NCI-H146 (cell line): Measurements from ENCODE around the gene AOAH.
"Not testable (repeated sequence)": the region's sequence is repeated elsewhere in the genome, so short reads cannot be mapped to it uniquely, and the experiment has no call there.

Source experiments
- DNase-seq: peaks from one replicate; lab custom pipeline; 2025; lab: John Stamatoyannopoulos, UW

The AOAH gene

GRCh38 chr7:36657036-36657660 is 67.1 kb downstream of the AOAH start:
- DNase-seq: no peak

DNA sequence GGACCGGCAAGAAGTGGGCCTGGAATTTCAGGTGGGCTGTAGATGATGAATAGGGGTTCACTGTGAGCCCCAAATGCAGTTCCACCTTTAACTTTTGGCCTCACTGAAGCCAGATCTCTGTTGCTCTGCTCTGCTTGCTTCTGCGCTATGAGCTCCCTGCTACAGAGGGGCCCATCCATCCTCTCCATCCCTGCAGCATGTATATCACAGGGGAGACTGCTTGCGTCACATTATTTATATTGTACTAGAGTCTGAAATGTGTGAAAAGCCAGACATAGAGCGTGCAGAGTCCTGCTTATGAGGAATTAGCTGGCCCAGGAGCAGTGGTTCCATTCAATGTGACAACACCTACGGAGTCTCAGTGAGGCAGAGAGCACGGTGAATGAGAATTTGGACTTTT is 69.9 kb downstream of the AOAH start:
- no peak for DNase-seq

- DNase-seq: peak; percentile 72
These were observed 70.5 kb downstream of the AOAH start for GRCh38 chr7:36653663-36654355.

GRCh38 chr7:36653008-36653662 is 71.2 kb downstream of the AOAH start:
- peak; percentile 25 for DNase-seq

- no peak for DNase-seq
These were observed 71.9 kb downstream of the AOAH start for GRCh38 chr7:36652431-36652830.

- no peak for DNase-seq
These were observed 72.9 kb downstream of the AOAH start for GRCh38 chr7:36651404-36651803.

GRCh38 chr7:36650766-36651312 is 73.5 kb downstream of the AOAH start:
- DNase-seq: no peak

GRCh38 chr7:36650320-36650719 is 74.0 kb downstream of the AOAH start:
- no peak for DNase-seq

DNA sequence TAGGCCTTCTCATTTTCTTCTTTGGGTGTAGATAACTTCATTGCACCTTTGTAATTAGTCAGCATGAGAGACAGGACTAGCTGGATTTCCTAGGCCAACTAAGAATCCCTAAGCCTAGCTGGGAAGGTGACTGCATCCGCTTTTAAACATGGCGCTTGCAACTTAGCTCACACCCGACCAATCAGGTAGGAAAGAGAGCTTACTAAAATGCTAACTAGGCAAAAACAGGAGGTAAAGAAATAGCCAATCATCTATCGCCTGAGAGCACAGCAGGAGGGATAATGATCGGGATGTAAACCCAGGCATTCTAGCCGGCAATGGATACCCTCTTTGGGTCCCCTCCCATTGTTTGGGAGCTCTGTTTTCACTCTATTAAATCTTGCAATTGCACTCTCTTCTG is 75.0 kb downstream of the AOAH start:
- DNase-seq: not testable (repeated sequence)

- no peak for DNase-seq
These were observed 75.9 kb downstream of the AOAH start for GRCh38 chr7:36648441-36648840.

DNA sequence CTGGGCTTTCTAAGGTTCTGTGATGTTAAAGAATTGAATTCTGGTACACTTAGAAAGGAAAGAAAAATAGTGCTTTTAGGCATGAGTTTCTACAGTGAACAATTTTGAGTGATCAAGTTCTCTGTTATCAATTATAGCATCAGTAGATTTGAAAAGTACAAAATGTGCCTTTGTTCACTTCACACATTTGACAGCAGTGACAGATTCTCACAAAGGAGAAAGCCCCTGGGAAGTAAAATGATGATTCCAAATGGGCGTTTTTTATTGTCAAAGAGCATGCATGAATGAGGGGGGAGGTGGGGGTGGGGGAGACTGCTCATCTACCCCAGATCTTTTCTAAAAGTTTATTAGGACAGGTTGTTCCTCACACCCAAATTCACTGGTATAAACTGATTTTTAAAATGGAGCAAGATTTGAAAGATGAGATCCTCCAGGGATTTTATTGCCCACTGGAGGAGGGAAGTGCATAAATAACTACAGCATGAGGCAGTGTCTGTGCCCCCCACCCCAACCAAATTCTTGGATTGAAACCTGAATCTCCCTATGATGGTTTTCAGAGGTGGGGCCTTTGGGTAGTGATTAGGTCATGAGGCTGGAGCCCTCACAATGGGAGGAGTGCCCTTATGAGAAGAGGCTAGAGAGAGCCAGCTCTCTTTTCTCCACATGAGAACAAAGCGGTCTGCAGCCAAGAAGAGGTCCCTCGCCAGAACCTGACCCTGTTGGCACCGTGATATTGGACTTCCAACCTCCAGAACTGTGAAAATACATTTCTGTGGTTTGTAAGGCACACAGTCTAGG is 79.5 kb downstream of the AOAH start:
- DNase-seq: no peak

GRCh38 chr7:36642414-36642813 is 81.9 kb downstream of the AOAH start:
- no peak for DNase-seq

GRCh38 chr7:36642010-36642409 is 82.3 kb downstream of the AOAH start:
- no peak for DNase-seq

DNA sequence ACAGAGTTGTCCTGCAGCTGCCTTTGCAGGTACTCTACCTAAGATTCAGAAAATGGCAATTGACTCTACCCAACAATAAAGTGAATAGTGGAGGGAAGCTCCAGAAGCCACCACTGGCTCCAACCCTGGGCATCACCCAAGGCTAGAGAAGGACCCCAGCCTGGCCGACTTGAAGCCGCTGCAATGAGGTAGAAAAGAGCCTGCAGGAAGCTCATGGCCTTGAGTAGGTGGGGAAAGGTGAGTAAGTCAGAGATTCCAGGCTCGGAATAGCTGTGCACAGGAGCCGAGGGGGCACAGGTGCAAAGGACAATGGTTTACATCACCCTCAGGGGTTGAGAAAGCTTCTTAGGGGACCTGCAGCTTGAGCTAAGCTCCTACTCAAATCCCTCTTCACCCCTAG is 83.6 kb downstream of the AOAH start:
- DNase-seq: no peak

GRCh38 chr7:36639826-36640225 is 84.5 kb downstream of the AOAH start:
- DNase-seq: no peak

- DNase-seq: no peak
These were observed 85.6 kb downstream of the AOAH start for GRCh38 chr7:36638586-36639263.

GRCh38 chr7:36638140-36638539 is 86.2 kb downstream of the AOAH start:
- DNase-seq: peak; percentile 35

- DNase-seq: no peak
These were observed 86.9 kb downstream of the AOAH start for GRCh38 chr7:36637417-36637816.

GRCh38 chr7:36636126-36636525 is 88.2 kb downstream of the AOAH start:
- DNase-seq: no peak

DNA sequence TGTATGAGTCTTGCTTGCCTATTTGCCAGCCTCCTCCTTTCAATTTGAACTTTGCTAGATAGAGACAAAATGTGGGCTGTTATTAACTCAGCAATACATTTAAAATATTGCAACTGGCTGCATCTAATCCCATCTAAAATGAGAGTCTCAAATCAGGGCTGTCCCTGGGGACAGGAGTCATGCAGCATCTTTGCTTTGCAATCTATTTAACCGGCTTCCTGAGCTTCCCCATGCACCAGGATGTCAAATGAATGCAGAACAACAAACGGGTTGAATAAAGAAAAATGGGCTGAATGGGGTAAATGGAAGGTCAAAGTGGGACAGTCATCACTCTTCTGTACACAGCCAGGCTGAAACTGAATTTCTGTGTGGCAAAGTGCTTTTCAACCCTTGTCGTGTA is 89.2 kb downstream of the AOAH start:
- DNase-seq: peak; percentile 44

- no peak for DNase-seq
These were observed 90.9 kb downstream of the AOAH start for GRCh38 chr7:36633377-36633776.
